Fibroblast of lung (primary cell): Measurements from ENCODE around the gene HEXIM1.

Source experiments
- EZH2 ChIP-seq: IDR thresholded peaks from 2 replicates; pipeline ENCODE4 v1.5.1; 2012; ENCODE audit warnings: low read length, control low read depth, mild to moderate bottlenecking; ENCODE audit errors: missing control alignments
- TF ChIP-seq, protein P1 (sequence below), 2 donors: IDR thresholded peaks in 1 of 2; conservative IDR thresholded peaks in 1 of 2; 1 replicate in 1 of 2; 2 replicates in 1 of 2; pipeline ENCODE4 v1.5.1; 2011 to 2012; ENCODE audit warnings: low read length in 2 of 2, control low read depth in 1 of 2, inconsistent platforms in 1 of 2, low read depth in 1 of 2, mild to moderate bottlenecking in 1 of 2

DNA sequence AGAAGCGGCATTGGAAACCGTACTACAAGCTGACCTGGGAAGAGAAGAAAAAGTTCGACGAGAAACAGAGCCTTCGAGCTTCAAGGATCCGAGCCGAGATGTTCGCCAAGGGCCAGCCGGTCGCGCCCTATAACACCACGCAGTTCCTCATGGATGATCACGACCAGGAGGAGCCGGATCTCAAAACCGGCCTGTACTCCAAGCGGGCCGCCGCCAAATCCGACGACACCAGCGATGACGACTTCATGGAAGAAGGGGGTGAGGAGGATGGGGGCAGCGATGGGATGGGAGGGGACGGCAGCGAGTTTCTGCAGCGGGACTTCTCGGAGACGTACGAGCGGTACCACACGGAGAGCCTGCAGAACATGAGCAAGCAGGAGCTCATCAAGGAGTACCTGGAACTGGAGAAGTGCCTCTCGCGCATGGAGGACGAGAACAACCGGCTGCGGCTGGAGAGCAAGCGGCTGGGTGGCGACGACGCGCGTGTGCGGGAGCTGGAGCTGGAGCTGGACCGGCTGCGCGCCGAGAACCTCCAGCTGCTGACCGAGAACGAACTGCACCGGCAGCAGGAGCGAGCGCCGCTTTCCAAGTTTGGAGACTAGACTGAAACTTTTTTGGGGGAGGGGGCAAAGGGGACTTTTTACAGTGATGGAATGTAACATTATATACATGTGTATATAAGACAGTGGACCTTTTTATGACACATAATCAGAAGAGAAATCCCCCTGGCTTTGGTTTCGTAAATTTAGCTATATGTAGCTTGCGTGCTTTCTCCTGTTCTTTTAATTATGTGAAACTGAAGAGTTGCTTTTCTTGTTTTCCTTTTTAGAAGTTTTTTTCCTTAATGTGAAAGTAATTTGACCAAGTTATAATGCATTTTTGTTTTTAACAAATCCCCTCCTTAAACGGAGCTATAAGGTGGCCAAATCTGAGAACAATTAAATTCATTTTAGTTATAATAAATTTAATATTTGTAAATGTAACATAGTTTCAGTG is 1.7 kb downstream of the HEXIM1 start:
- TF ChIP-seq, protein P1, sequence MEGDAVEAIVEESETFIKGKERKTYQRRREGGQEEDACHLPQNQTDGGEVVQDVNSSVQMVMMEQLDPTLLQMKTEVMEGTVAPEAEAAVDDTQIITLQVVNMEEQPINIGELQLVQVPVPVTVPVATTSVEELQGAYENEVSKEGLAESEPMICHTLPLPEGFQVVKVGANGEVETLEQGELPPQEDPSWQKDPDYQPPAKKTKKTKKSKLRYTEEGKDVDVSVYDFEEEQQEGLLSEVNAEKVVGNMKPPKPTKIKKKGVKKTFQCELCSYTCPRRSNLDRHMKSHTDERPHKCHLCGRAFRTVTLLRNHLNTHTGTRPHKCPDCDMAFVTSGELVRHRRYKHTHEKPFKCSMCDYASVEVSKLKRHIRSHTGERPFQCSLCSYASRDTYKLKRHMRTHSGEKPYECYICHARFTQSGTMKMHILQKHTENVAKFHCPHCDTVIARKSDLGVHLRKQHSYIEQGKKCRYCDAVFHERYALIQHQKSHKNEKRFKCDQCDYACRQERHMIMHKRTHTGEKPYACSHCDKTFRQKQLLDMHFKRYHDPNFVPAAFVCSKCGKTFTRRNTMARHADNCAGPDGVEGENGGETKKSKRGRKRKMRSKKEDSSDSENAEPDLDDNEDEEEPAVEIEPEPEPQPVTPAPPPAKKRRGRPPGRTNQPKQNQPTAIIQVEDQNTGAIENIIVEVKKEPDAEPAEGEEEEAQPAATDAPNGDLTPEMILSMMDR (conservative IDR thresholded peaks at IDR 0.05 in 1 of 2, IDR thresholded peaks at IDR 0.05 in 1 of 2; ENCODE audit: low read depth in 1 of 2, low read length in 2 of 2): no peak
- no peak for TF ChIP-seq EZH2
